GM12878 (cell line): ENCODE results near the gene LILRB2.
"Not testable (repeated sequence)": the region's sequence is repeated elsewhere in the genome, so short reads cannot be mapped to it uniquely, and the experiment has no call there.

ENCODE experiments used
- CREB1 ChIP-seq: IDR thresholded peaks from 2 replicates; pipeline ENCODE4 v1.6.1; 2012; ENCODE audit warnings: low read depth, mild to moderate bottlenecking, inconsistent platforms
- GABPA ChIP-seq: IDR thresholded peaks from 2 replicates; pipeline ENCODE4 v1.6.1; 2014; ENCODE audit warnings: antibody characterized with exemption, low read depth, mild to moderate bottlenecking, inconsistent platforms
- IKZF1 ChIP-seq: fragments of 450-650 bp; conservative IDR thresholded peaks from 2 replicates; pipeline ENCODE4 v1.6.1; 2017; ENCODE audit warnings: antibody characterized with exemption, mild to moderate bottlenecking
- JUNB ChIP-seq: IDR thresholded peaks from 2 replicates; pipeline ENCODE4 v1.6.1; 2016; ENCODE audit warnings: antibody characterized with exemption, mild to moderate bottlenecking
- POLR2A ChIP-seq: IDR thresholded peaks from 2 replicates; pipeline ENCODE4 v1.6.1; 2011; ENCODE audit warnings: low read depth, mild to moderate bottlenecking, low read length
- POLR2AphosphoS5 ChIP-seq: IDR thresholded peaks from 2 replicates; pipeline ENCODE4 v1.6.1; 2011; ENCODE audit warnings: mild to moderate bottlenecking, low read length, inconsistent platforms
- TF ChIP-seq, protein P1 (sequence below), 3 experiments: IDR thresholded peaks in 2 of 3; conservative IDR thresholded peaks in 1 of 3; 2 replicates each; pipeline ENCODE4 v1.5.1; 2011; ENCODE audit warnings: low read depth in 3 of 3, low read length in 3 of 3, mild to moderate bottlenecking in 3 of 3, control low read depth in 2 of 3, moderate library complexity in 2 of 3, inconsistent platforms in 1 of 3, mixed read lengths in 1 of 3; ENCODE audit not compliant: control insufficient read depth in 2 of 3, insufficient read depth in 1 of 3; ENCODE audit errors: extremely low read depth in 1 of 3
- TF ChIP-seq, protein P2 (sequence below): fragments of 450-650 bp; IDR thresholded peaks from 2 replicates; pipeline ENCODE4 v1.6.1; 2016; ENCODE audit warnings: mild to moderate bottlenecking

DNA sequence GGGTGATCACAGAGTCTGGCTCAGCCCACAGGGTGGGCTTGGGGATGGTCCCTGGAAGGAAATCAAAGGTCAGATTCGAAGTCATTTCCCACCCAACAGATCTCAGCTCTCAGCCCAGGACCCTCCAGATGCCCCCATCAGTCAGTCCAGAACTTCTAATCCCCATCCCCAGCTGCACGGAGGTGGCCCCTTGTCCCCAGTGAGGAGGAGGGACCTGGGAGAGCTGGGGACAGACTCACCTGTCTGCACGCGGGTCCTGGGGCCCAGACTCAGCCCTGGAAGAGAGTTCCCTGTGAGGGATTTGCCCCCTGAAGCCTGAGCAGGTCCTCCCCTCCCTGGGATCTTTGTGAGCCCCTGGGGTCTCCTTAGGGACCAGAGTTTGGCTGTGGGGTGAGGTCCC, 885 bp downstream of the LILRB2 start:
- TF ChIP-seq, protein P1, sequence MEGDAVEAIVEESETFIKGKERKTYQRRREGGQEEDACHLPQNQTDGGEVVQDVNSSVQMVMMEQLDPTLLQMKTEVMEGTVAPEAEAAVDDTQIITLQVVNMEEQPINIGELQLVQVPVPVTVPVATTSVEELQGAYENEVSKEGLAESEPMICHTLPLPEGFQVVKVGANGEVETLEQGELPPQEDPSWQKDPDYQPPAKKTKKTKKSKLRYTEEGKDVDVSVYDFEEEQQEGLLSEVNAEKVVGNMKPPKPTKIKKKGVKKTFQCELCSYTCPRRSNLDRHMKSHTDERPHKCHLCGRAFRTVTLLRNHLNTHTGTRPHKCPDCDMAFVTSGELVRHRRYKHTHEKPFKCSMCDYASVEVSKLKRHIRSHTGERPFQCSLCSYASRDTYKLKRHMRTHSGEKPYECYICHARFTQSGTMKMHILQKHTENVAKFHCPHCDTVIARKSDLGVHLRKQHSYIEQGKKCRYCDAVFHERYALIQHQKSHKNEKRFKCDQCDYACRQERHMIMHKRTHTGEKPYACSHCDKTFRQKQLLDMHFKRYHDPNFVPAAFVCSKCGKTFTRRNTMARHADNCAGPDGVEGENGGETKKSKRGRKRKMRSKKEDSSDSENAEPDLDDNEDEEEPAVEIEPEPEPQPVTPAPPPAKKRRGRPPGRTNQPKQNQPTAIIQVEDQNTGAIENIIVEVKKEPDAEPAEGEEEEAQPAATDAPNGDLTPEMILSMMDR (IDR thresholded peaks at IDR 0.05 in 2 of 3, conservative IDR thresholded peaks at IDR 0.05 in 1 of 3; ENCODE audit: control insufficient read depth in 2 of 3, extremely low read depth in 1 of 3, insufficient read depth in 1 of 3, low read depth in 3 of 3, low read length in 3 of 3), result not testable (repeated sequence)
- TF ChIP-seq, protein P2, sequence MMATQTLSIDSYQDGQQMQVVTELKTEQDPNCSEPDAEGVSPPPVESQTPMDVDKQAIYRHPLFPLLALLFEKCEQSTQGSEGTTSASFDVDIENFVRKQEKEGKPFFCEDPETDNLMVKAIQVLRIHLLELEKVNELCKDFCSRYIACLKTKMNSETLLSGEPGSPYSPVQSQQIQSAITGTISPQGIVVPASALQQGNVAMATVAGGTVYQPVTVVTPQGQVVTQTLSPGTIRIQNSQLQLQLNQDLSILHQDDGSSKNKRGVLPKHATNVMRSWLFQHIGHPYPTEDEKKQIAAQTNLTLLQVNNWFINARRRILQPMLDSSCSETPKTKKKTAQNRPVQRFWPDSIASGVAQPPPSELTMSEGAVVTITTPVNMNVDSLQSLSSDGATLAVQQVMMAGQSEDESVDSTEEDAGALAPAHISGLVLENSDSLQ, result not testable (repeated sequence)
- not testable (repeated sequence) for TF ChIP-seq GABPA, POLR2A, IKZF1, JUNB, CREB1, POLR2AphosphoS5
